Smooth muscle cell of the umbilical artery (primary cell): ENCODE measurements around the gene RSPH6A. TPM values are rescaled to one million over a fixed set of nuclear protein-coding genes. Genes with fewer than 3 reads are reported as not detected.

Experiments used
- total RNA-seq: library from RNA; depleted of rRNA; stranded (reverse); fragments of >200 nt; gene quantifications from 2 replicates; pipeline ENCODE4 v1.2.3, GENCODE V29; 2014

RSPH6A gene
- 0.14 and 0.30 TPM in 2 replicates for total RNA-seq

GRCh38 chr19:45814851-45815480, at the start of gene RSPH6A:
Gene RSPH6A, minus strand, starts transcription at chr19:45815308. Its CDS starts 132 bp downstream, at chr19:45815176.

GRCh38 chr19:45863840-45864628, 48.9 kb upstream of the RSPH6A start, which contains the start of gene FOXA3:
Gene FOXA3, plus strand, starts transcription at chr19:45864326. Its CDS starts 131 bp downstream, at chr19:45864457.

GRCh38 chr19:45862564-45863334, 47.6 kb upstream of the RSPH6A start, which contains the start of gene SYMPK:
Gene SYMPK, minus strand, starts transcription at chr19:45863147. Its CDS starts 8,652 bp downstream, at chr19:45854495.

GRCh38 chr19:45792470-45793177, 22.5 kb downstream of the RSPH6A start, which contains the start of gene DMWD:
Gene DMWD, minus strand, starts transcription at chr19:45792845. Its CDS starts 89 bp downstream, at chr19:45792756.

GRCh38 chr19:45782162-45782691, 32.9 kb downstream of the RSPH6A start, which contains the start of gene DMPK:
Gene DMPK, minus strand, starts transcription at chr19:45782490. Its CDS starts 138 bp downstream, at chr19:45782352.

GRCh38 chr19:45768984-45769782, 45.9 kb downstream of the RSPH6A start, which contains the start of gene SIX5:
Gene SIX5, minus strand, starts transcription at chr19:45769252. Its CDS starts 408 bp downstream, at chr19:45768844.

Other genes starting within 250 kb of the RSPH6A start
- 5.0 and 12.3 TPM in 2 replicates for gene OPA3, start 230.5 kb downstream of the RSPH6A start, total RNA-seq
- not detected in 2 replicates for gene GPR4, start 213.1 kb downstream of the RSPH6A start, total RNA-seq
- gene EML2, start 175.9 kb downstream of the RSPH6A start, total RNA-seq: 50.2 and 59.6 TPM in 2 replicates
- under 0.01 TPM in 1 of 2 replicates, not detected in the other for gene GIPR, start 147.1 kb downstream of the RSPH6A start, total RNA-seq
- 144 and 339 TPM in 2 replicates for gene SNRPD2, start 123.4 kb downstream of the RSPH6A start, total RNA-seq
- 27.3 and 28.2 TPM in 2 replicates for gene QPCTL, start 122.6 kb downstream of the RSPH6A start, total RNA-seq
- gene FBXO46, start 84.4 kb downstream of the RSPH6A start, total RNA-seq: 2.7 and 6.2 TPM in 2 replicates
- gene MEIOSIN, start 81.9 kb downstream of the RSPH6A start, total RNA-seq: not detected in 2 replicates
- 7.6 and 10.1 TPM in 2 replicates for gene SIX5, start 46.1 kb downstream of the RSPH6A start, total RNA-seq
- 33.0 and 35.0 TPM in 2 replicates for gene DMPK, start 32.8 kb downstream of the RSPH6A start, total RNA-seq
- 34.4 and 50.2 TPM in 2 replicates for gene DMWD, start 22.5 kb downstream of the RSPH6A start, total RNA-seq
- 30.9 and 56.4 TPM in 2 replicates for gene SYMPK, start 47.8 kb upstream of the RSPH6A start, total RNA-seq
- gene FOXA3, start 49.0 kb upstream of the RSPH6A start, total RNA-seq: not detected in 2 replicates
- gene IRF2BP1, start 70.8 kb upstream of the RSPH6A start, total RNA-seq: 24.1 and 27.7 TPM in 2 replicates
- 3.7 and 4.2 TPM in 2 replicates for gene MYPOP, start 87.3 kb upstream of the RSPH6A start, total RNA-seq
- gene NANOS2, start 99.5 kb upstream of the RSPH6A start, total RNA-seq: not detected in 2 replicates
- 0.23 TPM in 1 of 2 replicates, not detected in the other for gene NOVA2, start 158.6 kb upstream of the RSPH6A start, total RNA-seq
- gene CCDC61, start 180.2 kb upstream of the RSPH6A start, total RNA-seq: 5.3 and 5.9 TPM in 2 replicates
- not detected in 2 replicates for gene PGLYRP1, start 207.7 kb upstream of the RSPH6A start, total RNA-seq
- gene IGFL4, start 225.7 kb upstream of the RSPH6A start, total RNA-seq: 0.09 TPM in 1 of 2 replicates, not detected in the other